GM21786 (cell line): Measurements from ENCODE around the gene MAST4.

Experiments used
- ATAC-seq: cut with Tn5 transposase; IDR thresholded peaks from one replicate; pipeline ENCODE4 v1.9.1; 2021; ENCODE audit not compliant: unreplicated experiment

MAST4 gene

DNA sequence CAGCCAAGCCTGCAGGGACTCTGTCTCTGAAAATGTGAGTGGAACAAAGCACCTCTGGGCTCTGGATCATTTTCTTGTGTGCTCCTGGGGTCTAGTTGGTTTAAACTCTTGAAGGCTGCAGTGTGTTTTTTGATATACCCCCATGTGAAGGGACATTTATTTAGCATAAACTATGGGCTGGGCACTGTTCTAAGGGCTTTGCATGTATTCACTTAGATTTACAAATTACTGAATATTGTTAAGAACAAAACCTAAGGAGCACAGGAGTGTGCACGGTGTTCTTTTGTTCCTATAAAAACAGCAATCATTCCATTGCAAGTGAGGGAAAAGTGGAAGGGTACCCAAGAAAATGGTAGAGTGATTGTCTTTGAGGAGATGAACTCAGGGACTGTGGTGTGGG lies 620.4 kb downstream of the MAST4 start:
- no peak for ATAC-seq
